ENCODE data around the gene ZYX. TPM values are rescaled to one million over a fixed set of nuclear protein-coding genes. Genes with fewer than 3 reads are reported as not detected.

Gene ZYX, protein sequence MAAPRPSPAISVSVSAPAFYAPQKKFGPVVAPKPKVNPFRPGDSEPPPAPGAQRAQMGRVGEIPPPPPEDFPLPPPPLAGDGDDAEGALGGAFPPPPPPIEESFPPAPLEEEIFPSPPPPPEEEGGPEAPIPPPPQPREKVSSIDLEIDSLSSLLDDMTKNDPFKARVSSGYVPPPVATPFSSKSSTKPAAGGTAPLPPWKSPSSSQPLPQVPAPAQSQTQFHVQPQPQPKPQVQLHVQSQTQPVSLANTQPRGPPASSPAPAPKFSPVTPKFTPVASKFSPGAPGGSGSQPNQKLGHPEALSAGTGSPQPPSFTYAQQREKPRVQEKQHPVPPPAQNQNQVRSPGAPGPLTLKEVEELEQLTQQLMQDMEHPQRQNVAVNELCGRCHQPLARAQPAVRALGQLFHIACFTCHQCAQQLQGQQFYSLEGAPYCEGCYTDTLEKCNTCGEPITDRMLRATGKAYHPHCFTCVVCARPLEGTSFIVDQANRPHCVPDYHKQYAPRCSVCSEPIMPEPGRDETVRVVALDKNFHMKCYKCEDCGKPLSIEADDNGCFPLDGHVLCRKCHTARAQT
- total RNA-seq (2014; rRNA removed; shearing (Covaris generic)), result 116 and 148 TPM in 2 replicates

DNA sequence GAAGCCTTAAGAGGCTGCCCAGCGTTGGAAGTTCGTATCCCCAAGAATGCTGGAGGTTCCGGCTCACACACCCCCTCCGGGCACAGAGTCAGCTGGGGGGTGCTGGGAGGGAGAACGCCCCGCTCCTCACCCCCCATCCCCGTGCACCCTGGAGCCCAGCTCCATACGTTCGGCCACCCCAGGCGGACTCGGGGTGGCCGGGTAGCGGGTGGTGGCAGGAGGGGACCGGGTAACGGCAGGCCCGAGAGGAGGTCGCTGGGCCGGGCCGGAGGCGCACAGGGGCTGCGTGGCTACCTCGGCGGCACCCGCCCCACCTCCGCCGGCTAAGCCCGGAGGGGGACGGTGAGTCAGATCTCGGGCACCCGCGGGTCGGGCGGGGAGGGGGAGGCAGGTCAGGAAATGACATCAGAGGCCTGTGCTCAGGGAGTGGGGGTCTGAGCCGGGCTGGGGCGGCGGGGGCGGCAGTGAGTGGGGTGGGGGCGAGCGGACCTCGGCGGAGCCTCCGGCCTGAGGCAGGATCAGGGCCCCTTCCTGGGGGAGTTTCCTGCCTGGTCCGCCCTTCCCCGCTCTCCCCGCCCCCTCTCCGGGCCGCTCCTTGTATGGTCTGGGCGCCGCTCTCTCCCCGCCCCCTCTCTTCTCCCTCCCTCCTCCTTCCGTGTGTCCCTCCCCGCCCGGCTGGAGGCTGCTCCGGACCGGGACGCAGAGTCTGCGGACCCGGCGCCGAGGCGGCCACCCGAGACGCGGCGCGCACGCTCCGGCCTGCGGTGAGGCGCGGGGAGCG, at the start of gene ZYX:
TSS of gene ZYX (plus strand) at position 700 of the 781 bp plus-strand sequence. CDS start 227 bp downstream, outside the sequence.
- DNase-seq (ENCODE audit: low spot score), result peak; percentile 94

DNA sequence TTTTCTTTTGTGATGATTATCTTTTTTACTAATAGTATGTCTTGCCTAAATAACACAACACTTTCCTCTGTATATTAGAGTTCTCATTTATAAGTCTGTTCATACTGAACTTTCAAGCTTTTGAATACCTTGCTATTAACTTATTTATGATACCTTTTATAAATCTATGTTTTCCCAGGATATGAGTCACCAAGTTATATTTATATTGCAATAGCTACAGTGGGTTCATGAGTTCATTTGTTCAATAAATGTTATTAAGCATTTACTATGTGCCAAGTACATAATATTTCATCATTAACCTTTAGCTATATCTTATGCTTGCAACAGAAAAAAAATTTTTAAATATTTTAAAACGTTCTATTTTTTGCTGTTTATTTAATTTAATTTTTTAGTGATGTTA, 46.9 kb upstream of the ZYX start:
- peak; percentile 64 for DNase-seq (ENCODE audit: low spot score)

DNA sequence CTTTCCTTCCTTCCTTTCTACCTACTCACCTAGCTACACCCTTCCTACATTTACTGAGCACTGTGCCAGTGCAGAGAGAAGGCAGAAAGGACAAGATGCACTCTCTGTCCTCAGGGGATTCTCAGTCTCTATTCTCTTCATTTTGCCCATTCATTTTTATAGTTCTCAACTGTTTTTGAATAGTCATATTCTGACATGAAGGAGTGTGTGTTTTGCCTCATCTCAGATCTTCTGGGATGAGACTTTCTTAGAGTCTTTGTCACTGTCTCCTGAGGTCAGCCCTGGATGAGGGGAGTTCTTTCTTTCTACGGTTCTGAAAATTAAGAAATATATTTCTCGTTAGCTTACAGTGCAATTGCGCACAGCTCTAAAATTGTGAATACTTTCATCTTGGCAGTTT, 43.9 kb upstream of the ZYX start:
- no peak for DNase-seq (ENCODE audit: low spot score)

DNA sequence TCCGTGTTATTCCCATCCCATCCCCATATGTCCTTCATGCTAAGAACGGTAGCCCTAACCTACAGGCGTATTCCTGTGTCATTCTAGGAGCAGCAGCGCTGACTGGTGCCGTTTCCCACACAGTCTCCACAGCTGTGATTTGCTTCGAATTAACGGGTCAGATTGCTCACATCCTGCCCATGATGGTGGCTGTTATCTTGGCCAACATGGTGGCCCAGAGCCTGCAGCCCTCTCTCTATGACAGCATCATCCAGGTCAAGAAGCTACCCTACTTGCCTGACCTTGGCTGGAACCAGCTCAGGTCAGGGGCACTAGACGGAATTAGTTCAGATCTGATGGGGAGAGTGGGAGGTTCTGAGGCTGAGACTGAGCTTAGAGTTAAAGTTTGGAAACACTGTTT, 39.3 kb upstream of the ZYX start:
- no peak for DNase-seq (ENCODE audit: low spot score)

DNA sequence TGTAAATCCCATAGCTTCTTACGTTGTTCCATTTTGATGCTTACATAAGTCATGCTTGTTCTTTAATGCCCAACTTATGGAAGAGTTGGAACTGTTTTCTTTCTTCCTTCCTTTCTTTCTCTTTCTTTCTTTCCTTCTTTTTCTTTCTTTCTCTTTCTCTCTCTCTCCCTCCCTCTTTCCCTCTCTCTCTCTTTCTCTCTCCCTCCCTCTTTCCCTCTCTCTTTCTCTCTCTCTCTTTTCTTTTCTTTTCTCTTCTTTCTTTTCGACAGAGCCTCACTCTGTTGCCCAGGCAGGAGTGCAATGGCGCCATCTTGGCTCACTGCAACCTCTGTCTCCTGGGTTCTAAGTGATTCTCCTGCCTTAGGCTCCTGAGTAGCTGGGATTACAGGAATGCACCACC, 37.5 kb upstream of the ZYX start:
- no peak for DNase-seq (ENCODE audit: low spot score)

DNA sequence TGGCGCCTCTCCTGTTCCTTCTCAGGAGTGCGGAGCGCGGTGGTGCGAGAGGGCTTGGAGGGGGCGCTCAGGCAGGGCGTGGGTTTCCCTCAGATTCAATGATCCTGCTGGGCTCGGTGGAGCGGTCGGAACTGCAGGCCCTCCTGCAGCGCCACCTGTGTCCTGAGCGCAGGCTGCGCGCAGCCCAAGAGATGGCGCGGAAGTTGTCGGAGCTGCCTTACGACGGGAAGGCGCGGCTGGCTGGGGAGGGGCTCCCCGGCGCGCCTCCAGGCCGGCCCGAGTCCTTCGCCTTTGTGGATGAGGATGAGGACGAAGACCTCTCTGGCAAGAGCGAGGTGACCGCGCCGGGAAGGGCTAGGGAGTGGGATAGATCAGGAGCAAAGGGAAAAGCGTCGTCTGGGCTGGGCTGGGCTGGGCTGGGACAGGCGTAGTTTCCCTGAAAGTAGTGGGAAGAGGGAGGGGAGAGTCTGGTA, 35.7 kb upstream of the ZYX start:
- peak; percentile 84 for DNase-seq (ENCODE audit: low spot score)

DNA sequence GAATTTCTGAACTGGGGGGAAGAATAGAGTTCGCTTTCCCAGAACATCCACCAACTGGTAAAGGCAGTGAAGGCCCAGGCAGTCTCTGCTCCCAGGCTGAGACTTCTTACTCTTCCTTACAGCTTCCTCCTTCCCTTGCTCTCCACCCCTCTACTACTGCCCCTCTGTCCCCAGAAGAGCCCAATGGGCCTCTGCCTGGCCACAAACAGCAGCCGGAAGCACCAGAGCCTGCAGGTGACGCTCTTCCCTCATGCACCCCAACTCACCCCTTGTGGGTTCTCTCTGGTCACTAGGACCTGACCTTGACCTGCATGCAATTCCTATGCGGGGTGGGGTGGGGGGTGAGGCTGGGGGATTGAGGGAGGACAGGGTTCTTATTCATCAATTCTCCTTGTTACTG, 35.1 kb upstream of the ZYX start:
- no peak for DNase-seq (ENCODE audit: low spot score)

DNA sequence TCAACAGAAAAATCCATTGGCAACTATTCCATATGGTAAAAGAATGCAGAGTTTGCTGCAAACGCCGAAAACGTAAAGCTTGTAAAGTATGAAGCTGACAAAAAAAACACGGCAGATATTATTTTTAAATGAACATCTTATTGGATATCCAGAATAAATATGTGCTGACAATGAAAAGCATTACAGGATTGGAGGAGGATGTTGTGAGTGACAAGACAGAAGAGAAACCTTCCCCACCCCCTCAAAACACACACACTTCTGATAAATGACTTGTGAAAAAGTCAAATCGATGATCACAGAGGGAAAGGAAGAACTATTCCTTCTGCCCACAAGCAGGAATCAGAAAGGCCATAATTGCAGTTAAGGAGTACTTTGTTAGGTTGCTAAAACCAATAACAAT, 33.2 kb upstream of the ZYX start:
- DNase-seq (ENCODE audit: low spot score), result no peak

DNA sequence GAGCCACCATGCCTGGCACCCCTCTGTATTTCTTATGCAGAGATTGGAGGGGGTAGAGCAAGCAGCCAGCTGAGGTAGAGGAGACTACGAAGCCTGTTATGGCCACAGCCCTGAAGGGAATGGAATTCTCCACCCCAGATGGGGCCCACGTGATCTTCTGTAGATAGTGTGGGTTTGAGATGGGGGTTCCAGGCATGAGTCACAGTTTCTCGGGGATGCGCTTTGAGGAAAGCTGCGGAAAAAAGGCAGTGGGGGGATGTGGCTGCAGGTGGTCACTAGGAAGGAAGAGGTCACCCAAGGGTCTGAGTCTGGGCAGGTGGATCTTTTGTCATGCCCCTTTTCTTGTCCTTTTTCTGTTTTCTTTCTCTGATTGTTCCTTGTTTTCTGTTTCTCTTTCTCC, 30.1 kb upstream of the ZYX start:
- DNase-seq (ENCODE audit: low spot score), result no peak

DNA sequence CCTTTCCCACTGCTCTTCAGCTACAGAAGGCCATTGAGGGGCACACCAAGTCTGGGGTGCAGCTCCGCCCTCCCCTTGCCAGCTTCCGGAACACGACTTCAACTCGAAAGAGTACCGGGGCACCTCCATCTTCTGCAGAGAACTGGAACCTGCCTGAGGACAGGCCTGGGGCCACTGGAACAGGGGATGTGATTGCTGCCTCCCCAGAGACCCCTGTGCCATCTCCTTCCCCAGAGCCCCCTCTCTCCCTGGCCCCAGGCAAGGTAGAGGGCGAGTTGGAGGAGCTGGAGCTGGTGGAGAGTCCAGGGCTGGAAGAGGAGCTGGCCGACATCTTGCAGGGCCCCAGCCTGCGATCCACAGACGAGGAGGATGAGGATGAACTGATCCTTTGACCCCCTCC, 29.6 kb upstream of the ZYX start:
- no peak for DNase-seq (ENCODE audit: low spot score)

DNA sequence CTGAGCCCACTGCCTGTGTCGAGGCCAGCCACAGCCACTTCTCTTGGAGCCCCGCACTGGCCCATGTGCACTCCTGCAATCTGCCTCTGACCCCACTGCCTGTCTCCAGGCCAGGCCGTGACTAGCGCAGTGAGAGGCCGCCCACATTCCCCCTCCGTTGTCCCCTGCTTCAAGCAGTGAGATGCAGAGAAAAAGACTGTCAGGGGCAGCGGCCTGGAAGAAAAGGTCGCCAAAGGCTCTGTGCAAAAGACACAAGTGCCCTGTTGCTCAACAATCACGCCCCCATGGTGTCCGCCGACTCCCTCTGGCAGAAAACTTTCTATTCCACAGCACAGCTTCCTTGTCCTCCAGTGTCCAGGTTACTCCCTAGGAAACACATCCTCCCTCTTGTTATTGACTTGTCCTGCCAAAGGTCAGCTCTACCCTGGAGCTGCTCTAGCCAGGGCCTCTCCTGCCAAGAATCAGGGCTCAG, 28.6 kb upstream of the ZYX start:
- DNase-seq (ENCODE audit: low spot score), result no peak

DNA sequence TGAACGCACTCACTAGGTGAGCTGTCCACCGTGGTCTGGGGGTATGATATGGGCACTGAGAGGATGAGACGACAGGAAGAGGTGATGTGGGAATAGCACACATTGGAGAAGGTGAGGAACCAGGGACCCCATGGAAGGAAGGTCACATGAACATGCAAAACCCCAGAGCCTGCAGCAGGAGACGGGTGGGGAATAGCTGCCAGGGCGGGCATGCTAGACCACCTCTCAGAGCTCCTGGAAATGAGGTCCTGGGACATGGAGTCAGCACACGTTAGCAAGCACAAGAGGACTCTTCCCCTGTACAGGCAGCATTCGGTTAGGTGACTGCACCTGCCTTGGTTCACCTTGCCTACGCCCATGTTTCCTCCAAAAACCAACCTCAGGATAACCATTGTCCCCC, 26.8 kb upstream of the ZYX start:
- no peak for DNase-seq (ENCODE audit: low spot score)

DNA sequence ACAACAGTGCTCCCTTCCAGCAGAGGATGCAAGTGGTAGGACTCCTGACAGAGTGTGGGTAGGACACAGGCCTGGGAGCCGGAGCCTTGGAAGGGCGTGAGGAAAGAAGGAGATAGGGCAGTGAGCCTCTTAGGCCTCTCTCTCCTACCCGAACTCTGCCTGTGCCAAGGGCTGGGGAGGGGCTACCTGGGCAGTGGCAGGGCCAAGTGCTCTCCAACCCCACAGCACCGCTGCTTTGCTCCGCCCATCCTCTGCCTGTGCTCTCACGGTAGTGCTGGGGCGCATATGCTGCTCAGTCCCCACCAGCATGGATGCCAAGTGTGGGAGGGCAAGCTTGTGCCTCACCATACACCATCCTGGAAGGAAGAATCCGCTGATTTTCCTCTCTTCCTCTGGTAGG, 26.2 kb upstream of the ZYX start:
- no peak for DNase-seq (ENCODE audit: low spot score)

DNA sequence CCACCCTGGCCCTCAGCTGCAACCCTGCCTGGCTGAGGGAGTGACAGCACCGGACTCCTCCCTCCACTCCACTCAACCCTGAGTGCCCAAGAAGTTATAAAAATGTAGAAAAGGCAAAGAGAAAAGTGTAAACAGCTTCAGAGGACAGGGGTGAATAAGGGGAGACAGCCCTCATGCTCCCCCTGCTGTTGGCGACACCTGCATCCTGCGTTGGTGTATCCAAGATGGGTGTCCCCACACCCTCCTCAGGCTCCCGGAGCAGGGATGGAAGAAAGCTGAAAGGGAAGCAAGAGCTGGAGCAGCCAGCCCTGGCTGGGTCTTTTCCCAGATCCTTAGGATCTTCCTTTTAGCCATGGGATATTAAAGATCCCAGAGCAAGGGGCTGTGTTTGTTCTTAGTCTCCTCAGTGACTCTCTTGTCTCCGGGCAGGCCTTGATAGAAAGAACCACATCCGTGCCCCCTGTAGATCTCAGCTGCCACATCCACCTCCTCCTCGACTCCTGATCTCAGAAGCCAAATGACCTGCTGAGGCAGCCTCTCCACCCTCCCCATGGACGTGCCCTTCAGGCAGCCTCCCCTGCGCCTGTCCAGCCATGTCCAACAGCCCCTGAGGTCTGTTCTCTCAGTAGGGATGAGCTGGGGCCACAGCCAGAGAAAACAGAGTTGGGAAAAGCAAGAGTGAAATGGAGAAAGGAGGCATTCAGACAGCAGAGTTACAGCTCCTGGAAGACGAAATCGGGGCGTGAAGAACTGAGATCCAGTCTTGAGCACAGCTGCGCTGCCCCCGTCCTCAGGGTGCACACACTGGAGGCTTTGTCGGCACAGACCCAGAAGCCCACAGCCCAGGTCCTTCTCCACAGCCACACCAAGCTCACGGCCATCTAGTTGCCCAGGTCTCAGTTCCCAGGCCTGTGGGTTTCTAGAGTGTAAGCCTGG, 25.4 kb upstream of the ZYX start:
- DNase-seq (ENCODE audit: low spot score), result no peak

DNA sequence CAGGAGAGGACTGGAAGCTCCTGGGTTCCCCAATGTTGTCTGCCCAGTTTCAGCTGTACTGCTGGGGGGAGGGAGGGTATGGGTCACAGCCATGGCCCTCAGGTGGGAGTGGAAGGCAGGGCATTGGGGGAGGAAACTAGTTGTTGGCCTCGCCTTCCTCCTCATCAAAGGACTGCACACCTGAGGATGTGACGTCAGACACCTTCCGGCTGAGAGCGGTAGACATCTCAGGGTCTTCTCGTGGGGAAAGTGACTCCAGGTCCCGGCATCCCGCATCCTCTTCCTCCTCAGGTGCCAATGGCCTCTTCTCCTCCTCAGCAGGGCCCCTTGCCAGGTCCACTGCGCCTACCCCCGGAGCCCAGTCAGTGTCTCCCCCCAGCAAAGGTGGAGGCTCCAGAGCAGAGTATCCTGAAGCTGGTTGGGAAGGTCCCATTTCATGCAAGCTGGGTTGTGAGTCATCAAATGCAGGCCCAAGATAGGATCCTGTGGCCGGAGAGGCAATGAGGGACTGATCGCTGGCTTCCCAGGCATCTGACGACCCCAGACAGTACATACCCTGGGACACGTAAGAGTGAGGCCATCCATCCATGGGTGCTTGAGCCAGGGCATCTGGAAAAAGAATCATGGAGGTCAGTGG, 24.6 kb upstream of the ZYX start:
- no peak for DNase-seq (ENCODE audit: low spot score)

DNA sequence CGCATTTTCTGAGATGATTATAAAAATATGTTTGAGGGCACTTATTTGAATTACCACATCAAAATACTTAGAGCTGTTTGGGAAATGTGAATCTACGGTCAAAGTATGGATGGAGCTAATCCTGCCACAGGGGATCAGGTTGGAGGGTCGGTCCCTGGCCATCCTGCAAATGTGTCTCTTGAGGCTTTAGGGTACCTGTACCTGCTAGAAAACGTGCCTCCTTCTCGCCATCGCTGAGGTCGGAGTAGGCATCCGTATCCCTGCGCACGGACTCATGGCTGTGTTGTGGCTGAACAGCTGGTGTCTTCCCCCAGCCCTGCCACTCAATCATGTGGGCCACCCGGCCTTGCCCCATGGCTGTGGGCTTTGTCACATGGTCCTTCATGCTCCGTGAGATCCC, 22.5 kb upstream of the ZYX start:
- DNase-seq (ENCODE audit: low spot score), result no peak

DNA sequence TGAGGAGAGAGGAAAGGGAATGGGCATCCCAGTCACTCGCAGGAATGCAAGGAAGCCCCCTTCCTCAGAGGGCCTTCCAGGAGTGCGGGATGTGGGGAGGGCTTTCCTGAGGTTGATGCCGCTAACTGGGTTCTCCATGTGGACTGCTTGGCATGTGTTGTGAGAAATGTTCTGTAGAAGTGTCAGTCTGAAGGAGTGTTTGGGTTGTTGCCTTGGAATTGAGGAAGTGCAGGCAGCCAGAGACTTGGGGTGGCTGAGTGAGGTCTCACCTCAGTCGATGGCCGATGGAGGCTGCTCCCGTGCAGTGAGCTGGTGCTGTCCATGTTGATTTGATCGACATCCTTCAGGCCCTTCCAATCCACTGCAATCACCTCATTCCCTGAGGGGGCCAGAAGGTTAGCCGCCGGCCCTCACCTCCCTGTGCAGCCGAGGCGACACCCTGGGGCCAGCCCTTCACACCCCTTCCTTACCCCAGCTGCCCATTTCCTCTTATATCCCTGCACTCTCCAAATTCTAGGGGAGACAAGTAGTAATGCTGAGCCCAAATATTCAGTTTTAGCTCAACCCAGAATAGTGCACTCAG, 21.3 kb upstream of the ZYX start:
- no peak for DNase-seq (ENCODE audit: low spot score)

DNA sequence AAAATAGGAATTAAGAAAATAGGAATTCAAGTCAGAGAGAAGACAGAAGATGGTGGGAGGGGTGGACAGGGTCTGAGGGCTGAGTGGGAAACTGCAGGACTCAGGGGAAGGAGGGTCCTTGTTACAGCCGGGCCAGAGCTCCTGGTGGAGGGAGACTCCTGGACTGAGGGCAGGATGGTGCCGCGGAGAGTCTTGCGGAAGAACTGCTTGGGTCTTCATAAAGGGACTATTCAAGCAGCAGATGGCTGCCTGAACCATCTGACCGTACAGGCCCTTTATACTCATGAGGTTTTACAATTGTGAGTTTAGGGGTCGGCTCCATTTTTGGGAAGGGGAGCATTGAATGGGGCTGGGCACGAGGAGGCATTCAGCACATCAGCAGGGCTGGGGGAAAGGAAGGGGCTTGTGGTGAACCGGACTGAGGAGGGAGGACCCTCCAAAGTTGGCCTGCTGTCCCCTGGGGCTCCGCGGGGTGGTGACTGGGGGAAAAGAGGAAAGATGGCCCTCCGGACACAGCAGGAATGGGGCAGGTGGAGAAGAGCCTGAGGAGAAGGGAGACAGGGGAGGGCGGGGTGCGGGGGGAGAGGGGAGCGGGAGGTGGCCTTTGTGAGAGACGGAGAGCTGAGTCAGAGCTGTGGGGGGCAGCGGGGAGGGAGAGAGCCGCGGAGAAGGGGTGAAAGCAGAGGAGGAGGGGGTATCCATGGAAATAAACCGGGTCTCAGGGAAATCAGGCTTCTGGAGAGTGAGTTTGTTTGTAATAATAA, 20.2 kb upstream of the ZYX start:
- no peak for DNase-seq (ENCODE audit: low spot score)

DNA sequence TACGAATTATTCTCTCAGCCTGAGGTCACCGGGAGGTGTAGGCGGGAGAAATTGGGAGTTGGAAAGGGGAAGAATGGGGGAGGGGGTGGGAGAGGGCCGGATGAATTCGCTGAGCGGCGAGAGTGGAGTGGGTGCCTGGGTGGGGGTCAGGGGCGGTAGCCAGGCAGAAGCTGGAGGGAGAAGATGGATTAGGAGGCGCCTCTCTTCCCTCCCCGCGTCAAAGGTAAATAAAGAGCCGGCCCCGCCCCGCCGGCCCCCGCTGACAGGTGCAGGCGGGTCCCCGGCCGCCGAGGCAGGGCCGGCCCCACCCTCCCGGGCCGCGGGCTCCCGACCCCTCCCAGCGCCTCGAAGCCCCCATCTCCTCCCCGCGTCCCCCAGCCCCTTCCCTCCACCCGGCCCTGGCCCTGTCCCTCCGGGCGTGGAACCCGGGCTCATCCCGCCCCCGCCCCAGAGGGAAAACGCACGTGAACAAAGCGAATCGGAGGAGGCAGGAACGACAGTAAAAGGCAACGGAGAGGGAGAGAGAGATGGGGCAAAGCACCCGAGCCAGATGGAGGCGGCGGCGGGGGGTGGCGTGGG, 19.5 kb upstream of the ZYX start:
- DNase-seq (ENCODE audit: low spot score), result no peak

All from HT-29 (cell line).